Left lung (tissue), 10 donors: Measurements from ENCODE around the gene SEH1L. TPM values are rescaled to one million over a fixed set of nuclear protein-coding genes. Genes with fewer than 3 reads are reported as not detected.

Source experiments
- ATAC-seq: fragments of 200-7000 bp; cut with Tn5 transposase; one replicate; pipeline ENCODE4 v1.9.1; 2020; ENCODE audit warnings: moderate library complexity
- DNase-seq, 4 donors: peaks; one replicate each; pipeline ENCODE4 v3.0.0-alpha.2; 2013 to 2020
- H3K27ac ChIP-seq, 2 donors: fragments of 200-600 bp; sonication (generic) in 1 of 2; one replicate each; pipeline versions ENCODE4 v1.5.0 to v1.8.0; 2020 to 2021
- H3K27me3 ChIP-seq, 2 donors: fragments of 200-600 bp; sonication (generic) in 1 of 2; one replicate each; pipeline versions ENCODE4 v1.5.0 to v1.8.0; 2020 to 2021
- H3K36me3 ChIP-seq, 2 donors: fragments of 200-600 bp; sonication (generic) in 1 of 2; one replicate each; pipeline versions ENCODE4 v1.5.0 to v1.8.0; 2020 to 2021
- H3K4me1 ChIP-seq, 2 donors: fragments of 200-600 bp; one replicate each; pipeline ENCODE4 v1.8.0; 2021
- H3K4me3 ChIP-seq, 2 donors: fragments of 200-600 bp; sonication (generic) in 1 of 2; one replicate each; pipeline versions ENCODE4 v1.5.0 to v1.8.0; 2020 to 2021; ENCODE audit warnings: mild to moderate bottlenecking in 1 of 2
- H3K9me3 ChIP-seq, 2 donors: fragments of 200-600 bp; sonication (generic) in 1 of 2; one replicate each; pipeline versions ENCODE4 v1.5.0 to v1.8.0; 2020 to 2021
- intact Hi-C, 2 donors: fragments of 100-400 bp; cut with DNase I; formaldehyde crosslinking; loops; one replicate each; pipeline versions ENCODE4 v1.11.2 to v1.14.2; 2022
- polyA plus RNA-seq, 6 donors: library from polyadenylated mRNA; unstranded; fragments of 120-200 nt; gene quantifications; one replicate each; pipeline ENCODE4 v1.2.1, GENCODE V29; 2013; ENCODE audit not compliant: insufficient read length in 6 of 6
- total RNA-seq, 2 donors: library from RNA; stranded (reverse); fragmentation: NEBNext Ultra II Directional; extraction: Animal tissue kit (Norgen Biotek cat#: 25700); gene quantifications; one replicate each; pipeline ENCODE4 v1.2.1, GENCODE V29; 2021
- TF ChIP-seq, protein P1 (sequence below), 2 donors: fragments of 200-600 bp; sonication (generic) in 1 of 2; IDR thresholded peaks; one replicate each; pipeline versions ENCODE4 v1.5.0 to v1.8.0; 2021; ENCODE audit warnings: antibody characterized with exemption in 2 of 2
- donor health status: DM: no; HTN: yes; CAD: no.
- donor health status: DM: no; HTN: no; CAD: no.

The SEH1L gene
- total and polyA plus RNA-seq, 8 donors: 28.3 to 49.9 (median 34.1) TPM

DNA sequence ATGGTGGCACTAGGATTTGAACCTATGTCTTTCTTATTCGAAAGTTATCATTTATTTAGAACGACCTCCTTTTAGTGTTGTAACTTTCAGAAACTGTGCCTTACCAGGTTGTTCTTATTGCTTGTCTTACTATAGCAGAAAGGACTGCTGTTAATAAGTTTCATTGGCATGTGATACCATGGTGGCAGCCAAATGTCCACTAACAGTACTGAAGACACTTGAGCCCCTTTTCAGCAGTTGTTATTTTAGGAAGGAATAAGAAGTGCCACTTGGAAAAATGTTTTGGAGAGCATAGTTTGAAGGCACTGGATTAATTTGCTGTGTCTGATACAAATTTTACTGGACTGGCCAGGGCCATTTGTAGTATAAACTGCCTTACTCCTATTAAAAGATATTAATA lies 81.1 kb downstream of the SEH1L start:
- Histone ChIP-seq H3K4me1 (no peaks in the 10 kb centered on the region), H3K9me3 (no peaks in the 10 kb centered on the region), H3K27ac (no peak overlapping the region), H3K4me3 (no peak overlapping the region), H3K36me3 (peaks cover 0 to 85% of the 10 kb centered on the region in 2 donors), H3K27me3 (no peaks in the 10 kb centered on the region)
- TF ChIP-seq, protein P1, sequence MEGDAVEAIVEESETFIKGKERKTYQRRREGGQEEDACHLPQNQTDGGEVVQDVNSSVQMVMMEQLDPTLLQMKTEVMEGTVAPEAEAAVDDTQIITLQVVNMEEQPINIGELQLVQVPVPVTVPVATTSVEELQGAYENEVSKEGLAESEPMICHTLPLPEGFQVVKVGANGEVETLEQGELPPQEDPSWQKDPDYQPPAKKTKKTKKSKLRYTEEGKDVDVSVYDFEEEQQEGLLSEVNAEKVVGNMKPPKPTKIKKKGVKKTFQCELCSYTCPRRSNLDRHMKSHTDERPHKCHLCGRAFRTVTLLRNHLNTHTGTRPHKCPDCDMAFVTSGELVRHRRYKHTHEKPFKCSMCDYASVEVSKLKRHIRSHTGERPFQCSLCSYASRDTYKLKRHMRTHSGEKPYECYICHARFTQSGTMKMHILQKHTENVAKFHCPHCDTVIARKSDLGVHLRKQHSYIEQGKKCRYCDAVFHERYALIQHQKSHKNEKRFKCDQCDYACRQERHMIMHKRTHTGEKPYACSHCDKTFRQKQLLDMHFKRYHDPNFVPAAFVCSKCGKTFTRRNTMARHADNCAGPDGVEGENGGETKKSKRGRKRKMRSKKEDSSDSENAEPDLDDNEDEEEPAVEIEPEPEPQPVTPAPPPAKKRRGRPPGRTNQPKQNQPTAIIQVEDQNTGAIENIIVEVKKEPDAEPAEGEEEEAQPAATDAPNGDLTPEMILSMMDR (IDR thresholded peaks at IDR 0.05): no peak
- DNase-seq (no peak), ATAC-seq (no peak)
- intact Hi-C loops: no loop called here

DNA sequence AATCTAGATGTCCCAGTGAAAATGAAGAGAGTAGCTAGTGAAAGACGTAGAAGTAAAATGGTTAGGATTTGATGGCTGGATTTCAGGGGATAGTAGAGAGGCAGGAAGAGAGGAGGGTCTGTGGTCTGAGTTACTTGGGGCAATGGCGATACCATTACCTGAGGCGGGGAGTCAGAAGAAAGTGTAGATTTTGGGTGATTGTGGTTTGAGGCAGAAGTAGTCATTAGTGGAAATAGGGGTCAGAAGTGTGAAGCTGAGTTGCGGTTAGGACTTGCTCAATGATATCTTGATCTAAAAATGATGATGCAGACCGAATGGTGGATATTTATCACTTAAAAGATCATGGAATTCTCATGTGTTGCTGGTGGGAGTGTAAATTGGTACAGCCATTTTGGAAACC lies 84.4 kb downstream of the SEH1L start:
- peaks cover 0 to 82% of the 10 kb centered on the region in 2 donors for H3K36me3 ChIP-seq

DNA sequence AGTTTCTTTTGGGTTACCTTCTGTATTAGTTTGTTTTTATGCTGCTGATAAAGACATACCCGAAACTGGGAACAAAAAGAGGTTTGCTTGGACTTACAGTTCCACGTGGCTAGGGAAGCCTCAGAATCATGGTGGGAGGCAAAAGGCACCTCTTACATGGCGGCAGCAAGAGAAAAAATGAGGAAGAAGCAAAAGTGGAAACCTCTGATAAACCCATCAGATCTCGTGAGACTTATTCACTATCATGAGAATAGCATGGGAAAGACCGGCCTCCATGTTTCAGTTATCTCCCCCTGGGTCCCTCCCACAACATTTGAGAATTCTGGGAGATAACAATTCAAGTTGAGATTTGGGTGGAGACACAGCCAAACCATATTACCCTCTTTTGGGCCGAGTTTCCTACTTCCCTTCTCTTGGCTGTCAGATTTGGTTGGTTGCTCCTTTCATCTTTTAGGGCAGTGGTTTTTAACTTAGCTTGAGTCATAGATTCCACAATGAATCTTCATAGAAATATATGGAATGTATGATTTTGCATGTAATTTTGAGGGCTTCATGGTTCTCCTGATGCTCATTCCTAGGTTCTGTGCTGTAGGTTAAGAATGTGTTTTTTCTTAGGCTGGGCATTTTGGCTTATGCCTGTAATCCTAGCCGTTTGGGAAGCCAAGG lies 87.6 kb downstream of the SEH1L start:
- no peaks in the 10 kb centered on the region for H3K9me3 ChIP-seq
- no peak for ATAC-seq
- no peaks in the 10 kb centered on the region for H3K27me3 ChIP-seq
- H3K36me3 ChIP-seq: peaks cover 0 to 59% of the 10 kb centered on the region in 2 donors
- no peak overlapping the region for H3K4me3 ChIP-seq
- intact Hi-C loops: no loop called here
- TF ChIP-seq, protein P1 (IDR thresholded peaks at IDR 0.05): no peak
- no peaks in the 10 kb centered on the region for H3K4me1 ChIP-seq
- H3K27ac ChIP-seq: no peak overlapping the region
- no peak for DNase-seq

More for the DNA sequence above, 84.4 kb downstream of the SEH1L start:
- no peaks in the 10 kb centered on the region for H3K9me3 ChIP-seq
- ATAC-seq: no peak
- no peaks in the 10 kb centered on the region for H3K27me3 ChIP-seq
- no peak overlapping the region for H3K27ac ChIP-seq
- no peak for DNase-seq
- intact Hi-C loops: no loop called here
- TF ChIP-seq, protein P1 (IDR thresholded peaks at IDR 0.05): no peak
- H3K4me3 ChIP-seq: no peak overlapping the region
- H3K4me1 ChIP-seq: no peaks in the 10 kb centered on the region

DNA sequence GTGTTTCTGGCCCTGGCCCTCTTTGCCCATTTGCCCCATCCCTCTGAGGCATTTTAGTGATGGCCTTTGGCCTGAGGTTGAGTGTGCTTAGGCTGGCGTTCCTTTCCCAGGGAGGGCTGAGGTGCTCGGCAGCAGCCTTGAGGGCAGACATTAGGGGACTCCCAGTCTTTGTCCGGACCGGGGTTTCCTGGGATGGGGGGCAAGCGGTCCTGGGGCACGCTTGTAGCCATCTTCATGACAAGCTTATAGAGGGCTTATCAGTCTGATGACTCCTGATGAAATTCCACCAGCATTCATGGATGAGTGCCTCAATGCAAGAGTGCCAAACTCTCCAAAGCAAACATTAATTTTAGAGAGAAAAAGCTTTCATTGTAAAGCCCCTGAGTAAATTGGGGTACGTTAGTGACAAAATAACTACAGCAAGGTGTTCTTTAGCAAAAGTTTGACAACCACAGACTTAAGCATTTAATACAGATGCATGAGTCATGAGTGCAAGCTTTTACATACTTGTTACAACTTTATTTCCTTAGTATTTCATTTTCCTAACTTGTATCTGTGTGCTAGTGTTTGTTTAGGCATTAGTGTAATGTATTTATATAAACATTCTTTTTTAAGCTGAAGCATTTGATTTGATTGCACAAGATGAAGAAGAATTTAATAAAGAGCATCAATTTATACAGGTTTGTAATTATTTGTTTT lies 89.0 kb downstream of the SEH1L start:
- Histone ChIP-seq H3K27me3 (no peaks in the 10 kb centered on the region), H3K9me3 (no peaks in the 10 kb centered on the region), H3K36me3 (peaks cover 0 to 55% of the 10 kb centered on the region in 2 donors), H3K4me3 (no peak overlapping the region), H3K4me1 (no peaks in the 10 kb centered on the region), H3K27ac (no peak overlapping the region)
- TF ChIP-seq, protein P1 (IDR thresholded peaks at IDR 0.05): no peak
- intact Hi-C loops: no loop called here
- DNase-seq: no peak
- ATAC-seq: no peak

Other genes starting within 250 kb of the SEH1L start
- 1 to 10 TPM; 5.2 TPM for gene CEP76, start 245.3 kb upstream of the SEH1L start, total RNA-seq
- 10 to 100 TPM in 5 of 6 donors, 1 to 10 TPM in 1; 9.5 to 12.7 (median 11.8) TPM for gene CEP76, start 245.3 kb upstream of the SEH1L start, polyA plus RNA-seq
- 10 to 100 TPM; 63.0 to 69.5 TPM for gene PSMG2, start 245.0 kb upstream of the SEH1L start, total RNA-seq
- 10 to 100 TPM; 67.8 to 78.2 (median 72.6) TPM for gene PSMG2, start 245.0 kb upstream of the SEH1L start, polyA plus RNA-seq
- gene PTPN2, start 63.8 kb upstream of the SEH1L start, total RNA-seq: 10 to 100 TPM; 35.6 to 50.1 TPM
- 10 to 100 TPM; 58.1 to 75.8 (median 69.8) TPM for gene PTPN2, start 63.8 kb upstream of the SEH1L start, polyA plus RNA-seq
- gene CEP192, start 43.4 kb downstream of the SEH1L start, total RNA-seq: 10 to 100 TPM; 22.0 to 22.3 TPM
- 10 to 100 TPM; 37.8 to 57.5 (median 47.7) TPM for gene CEP192, start 43.4 kb downstream of the SEH1L start, polyA plus RNA-seq